Pons (tissue), 1 donor: ENCODE measurements around the gene SPATA9.
"Not testable (repeated sequence)": the region's sequence is repeated elsewhere in the genome, so short reads cannot be mapped to it uniquely, and the experiment has no call there.

Source experiments
- DNase-seq: peaks from one replicate; pipeline ENCODE4 v3.0.0-alpha.2; 2016; ENCODE audit warnings: low spot score

The SPATA9 gene

DNA sequence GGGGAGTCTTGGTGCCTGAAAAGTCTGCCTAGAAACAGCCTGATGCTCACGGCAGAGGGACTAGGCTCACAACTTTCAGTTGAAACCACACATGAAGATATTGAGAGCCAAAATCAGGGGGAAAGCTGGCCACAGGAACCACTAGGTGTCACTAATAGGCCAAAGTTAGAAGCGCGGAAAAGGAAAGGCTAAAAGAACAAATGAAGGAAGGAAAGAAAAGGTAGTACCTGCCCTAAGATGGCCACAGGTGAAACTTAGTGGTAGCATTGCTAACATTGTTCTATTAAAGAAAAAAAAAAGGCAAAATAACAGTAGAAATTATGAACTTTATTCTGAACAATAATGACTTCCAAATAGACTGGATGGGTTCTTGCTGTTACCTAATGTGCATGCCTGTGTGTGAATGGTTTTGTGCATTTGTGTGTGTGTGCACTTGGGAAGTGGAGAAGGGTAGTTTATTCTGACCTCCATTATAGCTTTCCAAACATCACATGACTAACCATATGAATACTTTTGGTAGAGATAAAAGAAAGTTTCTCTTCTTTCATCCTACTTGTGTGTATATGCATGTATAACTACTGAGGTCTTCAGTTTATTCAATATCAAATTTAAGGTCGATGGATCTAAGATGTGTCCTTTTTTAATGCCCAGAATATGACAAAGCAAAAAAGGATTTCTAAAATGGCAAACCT, 38.3 kb downstream of the SPATA9 start:
- peak; percentile 76 for DNase-seq

DNA sequence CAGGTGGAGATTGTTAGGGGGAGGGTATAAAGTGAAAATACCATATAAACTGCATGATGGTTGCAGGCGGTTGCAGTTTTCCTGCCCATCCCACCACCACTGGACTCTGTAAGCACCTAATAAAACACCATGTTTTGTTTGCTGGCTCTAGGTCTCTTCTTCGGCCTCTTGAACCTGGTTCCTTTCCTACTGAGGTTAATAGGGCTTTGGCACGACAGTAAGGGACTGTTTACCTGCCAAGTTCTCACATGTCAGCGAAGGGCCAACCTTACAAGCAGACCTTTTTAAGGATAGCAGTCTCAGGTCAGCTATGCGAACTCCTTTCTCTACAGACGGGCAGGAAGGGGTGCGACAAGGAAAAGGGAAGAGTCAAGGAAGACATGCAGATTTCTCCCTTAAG, 39.6 kb downstream of the SPATA9 start:
- no peak for DNase-seq

DNA sequence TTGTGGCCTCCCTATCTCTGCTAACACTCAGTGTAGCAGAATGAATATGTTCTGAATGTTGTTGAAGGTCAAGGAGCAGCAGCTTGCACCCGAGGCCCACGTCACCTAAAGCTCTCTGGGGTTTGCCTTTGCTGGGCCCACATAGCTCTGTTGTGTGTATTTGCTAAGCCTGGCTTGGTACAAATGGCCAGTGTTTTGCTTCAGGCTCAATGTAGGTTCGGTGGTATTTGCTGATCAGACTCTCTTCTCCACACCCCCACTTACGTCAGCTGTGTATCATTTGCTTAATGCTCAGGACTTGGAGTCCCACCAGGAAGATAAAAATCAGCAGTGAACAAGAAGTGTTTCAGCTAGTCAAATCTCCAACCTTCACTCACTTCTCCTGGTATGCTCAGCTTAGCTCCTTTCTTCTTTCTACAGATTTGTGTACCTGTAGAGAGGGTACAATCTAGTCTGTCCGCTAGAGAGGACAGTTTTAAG, 41.0 kb downstream of the SPATA9 start:
- no peak for DNase-seq

DNA sequence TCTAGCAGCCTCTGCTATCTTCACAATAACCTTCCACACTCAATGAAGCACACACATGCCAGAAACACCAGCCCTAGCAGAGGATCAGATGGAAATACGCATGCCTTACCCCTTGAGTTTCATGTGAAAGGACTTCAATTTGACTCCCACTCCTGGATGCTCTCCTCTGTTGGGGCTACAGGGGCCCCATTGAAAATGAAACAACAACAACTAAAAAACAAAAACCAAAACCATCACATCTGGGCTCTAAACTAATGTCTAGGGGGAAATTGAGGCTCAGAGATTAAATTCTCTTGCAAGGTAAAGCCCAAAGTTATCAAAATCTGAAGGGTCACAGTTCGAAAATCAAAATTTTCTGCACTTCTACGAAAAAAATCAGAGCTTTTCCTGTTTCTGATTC, 44.2 kb downstream of the SPATA9 start:
- DNase-seq: no peak

DNA sequence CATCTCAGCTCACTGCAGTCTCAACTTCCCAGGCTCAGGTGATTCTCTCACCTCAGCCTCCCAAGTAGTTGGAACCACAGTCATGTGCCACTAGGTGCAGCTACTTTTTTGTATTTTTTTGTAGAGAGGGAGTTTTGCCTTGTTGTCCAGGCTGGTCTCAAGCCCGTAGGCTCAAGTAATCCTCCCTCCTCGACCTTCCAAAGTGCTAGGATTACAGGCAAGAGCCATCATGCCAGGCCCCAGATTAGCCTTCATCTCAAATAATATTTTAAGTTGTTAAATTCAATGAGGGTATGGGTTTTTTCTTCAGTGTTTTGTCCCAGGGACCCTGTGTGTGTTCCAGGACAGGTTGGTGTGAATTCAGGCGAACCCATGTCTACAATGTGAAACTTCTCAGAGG, 48.7 kb downstream of the SPATA9 start:
- DNase-seq: no peak

DNA sequence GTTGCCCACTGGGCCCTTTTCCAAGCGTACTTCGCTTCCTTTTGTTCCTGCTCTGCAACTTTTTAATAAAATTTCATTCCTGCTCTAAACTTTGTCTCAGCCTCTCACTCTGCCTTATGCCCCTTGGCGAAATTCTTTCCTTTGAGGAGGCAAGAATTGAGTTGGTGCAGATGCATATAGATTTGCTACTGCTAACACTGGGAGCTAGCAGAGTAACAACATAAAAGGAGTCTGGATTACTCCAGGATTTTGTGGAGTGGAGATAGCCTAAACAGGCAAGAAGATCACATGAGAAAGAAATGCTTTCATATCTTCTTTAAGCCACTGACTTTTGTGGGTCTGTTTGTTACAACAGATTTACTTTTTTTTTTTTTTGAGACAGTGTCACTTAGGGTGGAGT, 49.1 kb downstream of the SPATA9 start:
- DNase-seq: no peak

DNA sequence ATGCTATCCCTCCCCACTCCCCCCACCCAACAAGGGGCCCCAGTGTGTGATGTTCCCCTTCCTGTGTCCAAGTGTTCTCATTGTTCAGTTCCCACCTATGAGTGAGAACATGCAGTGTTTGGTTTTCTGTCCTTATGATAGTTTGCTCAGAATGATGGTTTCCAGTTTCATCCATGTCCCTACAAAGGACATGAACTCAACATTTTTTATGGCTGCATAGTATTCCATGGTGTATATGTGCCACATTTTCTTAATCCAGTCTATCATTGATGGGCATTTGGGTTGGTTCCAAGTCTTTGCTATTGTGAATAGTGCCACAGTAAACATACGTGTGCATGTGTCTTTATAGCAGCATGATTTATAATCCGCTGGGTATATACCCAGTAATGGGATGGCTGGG, 49.8 kb downstream of the SPATA9 start:
- DNase-seq: not testable (repeated sequence)

DNA sequence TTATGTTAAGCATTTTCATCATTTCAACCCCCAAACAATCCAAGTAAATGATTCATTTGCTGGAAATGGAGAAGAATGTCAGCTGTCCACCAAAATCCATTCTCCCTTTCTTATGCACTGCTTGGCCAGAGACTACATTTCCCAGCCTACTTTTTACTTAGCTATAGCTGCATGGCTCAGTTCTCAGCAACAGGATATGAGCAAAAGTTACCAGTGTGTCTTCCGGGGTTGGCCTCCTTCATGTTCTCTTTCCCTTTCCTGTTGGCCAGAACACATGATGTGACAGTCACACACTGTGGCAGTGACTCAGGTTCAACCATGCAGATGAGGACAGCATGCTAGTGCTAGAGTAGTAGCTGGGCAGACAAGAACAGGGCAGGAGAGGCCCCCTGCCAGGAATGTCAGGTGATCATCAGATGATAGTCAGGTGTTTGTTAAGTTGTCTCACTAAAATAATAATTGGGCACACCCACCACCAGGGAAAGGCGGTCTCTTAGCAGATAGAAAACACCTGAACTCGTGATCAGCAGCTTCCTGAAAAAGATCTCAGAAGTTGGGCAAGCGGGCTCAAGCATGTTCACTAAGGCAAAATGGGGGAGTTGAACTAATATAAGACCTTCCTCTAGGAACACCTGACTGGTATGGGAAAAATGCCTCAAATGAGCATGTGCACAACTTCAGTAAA, 50.7 kb downstream of the SPATA9 start:
- no peak for DNase-seq

DNA sequence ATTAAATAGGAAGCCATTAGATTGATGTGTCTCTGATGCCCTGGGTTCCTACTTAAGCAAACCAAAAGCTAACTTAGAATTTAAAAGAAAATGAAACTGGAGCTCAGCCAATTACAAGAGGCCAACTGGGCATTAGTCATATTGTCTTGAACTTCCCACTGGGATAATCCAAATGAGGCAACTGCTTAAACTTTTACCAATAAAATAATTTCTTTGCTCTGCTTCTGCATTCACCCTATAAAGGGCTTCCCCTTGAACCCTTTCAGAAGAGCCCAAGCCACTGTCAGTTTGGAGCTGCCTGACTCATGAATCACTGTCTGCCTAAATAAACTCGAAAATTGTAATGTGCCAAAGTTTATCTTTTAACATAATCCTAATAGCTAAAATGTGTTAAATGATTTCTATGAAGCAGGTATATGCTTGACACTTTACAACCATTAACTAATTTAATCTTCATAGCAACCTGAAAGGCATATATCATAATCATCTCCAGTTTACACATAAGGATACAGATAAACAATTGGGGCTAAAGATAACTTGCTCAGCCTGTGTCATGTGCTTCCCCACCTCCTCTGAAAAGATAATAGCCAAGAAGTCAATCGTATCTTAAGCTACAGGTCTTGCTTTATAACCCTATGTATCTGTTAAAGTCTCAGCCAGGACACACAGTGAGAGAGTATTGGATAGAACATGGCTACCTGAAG, 51.4 kb downstream of the SPATA9 start:
- no peak for DNase-seq

DNA sequence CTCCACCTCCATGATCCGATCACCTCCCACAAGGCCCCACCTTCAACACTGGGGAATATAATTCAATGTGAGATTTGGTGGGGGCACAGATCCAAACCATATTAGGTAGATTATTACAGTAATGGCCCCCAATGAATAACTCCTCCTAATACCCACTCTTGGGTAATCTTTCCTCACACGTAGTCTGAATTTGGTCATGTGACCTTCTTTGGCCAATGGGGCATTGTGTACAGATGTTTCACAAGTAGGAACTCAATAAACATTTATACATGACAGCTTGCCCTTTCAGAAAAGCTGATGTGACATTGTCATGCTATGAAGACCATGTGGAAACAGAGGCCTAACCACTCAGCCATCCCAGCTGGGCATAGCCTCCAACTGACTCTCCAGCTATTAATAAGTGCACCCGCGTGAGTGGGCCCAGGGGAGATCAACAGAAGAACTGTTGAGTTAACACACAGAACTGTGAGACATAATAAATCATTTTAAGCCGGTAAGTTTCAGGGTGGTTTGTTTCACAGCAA, 52.3 kb downstream of the SPATA9 start:
- no peak for DNase-seq

DNA sequence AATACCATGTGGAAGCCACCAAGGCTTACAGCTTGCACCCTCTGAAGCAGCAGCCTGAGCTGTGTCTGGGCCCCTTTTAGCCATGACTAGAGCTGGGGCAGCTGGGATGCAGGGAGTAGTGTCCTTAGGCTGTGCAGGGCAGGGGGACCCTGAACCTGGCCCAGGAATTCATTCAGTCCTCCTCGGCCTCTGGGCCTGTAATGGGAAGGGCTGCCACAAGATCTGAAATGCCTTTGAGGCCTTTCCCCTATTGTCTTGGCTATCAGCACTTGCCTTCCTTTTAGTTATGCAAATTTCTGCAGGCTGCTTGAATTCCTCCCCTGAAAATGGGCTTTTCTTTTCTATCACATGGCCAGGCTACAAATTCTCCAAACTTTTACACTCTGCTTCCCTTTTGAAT, 53.9 kb downstream of the SPATA9 start:
- DNase-seq: no peak

DNA sequence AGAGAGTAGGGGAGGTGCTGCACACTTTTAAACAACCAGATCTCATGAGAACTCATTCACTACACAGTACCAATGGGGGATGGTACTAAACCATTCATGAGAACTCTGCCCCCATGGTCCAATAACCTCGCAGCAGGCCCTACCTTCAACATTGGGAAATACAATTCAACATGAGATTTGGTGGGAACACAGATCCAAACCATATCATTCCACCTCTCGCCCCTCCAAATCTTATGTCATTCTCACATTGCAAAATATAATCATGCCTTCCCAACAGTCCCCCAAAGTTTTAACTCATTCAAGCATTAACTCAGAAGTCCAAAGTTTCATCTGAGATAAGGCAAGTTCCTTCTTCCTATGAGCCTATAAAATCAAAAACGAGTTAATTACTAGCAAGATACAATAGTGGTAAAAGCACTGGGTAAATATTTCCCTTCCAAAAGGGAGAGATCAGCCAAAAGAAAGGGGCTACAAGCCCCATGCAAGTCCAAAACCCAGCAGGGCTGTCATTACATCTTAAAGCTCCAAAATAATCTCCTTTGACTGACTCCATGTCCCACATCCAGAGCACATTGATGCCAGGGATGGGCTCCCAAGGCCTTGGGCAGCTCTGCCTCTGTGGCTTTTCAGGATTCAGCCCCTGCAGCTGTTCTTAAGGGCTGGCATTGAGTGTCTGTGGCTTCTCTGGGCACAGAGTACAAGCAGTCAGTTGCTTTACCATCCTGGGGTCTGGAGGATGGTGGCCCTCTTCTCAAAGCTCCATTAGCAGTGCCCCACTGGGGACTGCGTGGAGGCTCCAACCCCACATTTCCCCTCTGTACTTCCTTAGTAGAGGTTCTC, 54.6 kb downstream of the SPATA9 start:
- no peak for DNase-seq

DNA sequence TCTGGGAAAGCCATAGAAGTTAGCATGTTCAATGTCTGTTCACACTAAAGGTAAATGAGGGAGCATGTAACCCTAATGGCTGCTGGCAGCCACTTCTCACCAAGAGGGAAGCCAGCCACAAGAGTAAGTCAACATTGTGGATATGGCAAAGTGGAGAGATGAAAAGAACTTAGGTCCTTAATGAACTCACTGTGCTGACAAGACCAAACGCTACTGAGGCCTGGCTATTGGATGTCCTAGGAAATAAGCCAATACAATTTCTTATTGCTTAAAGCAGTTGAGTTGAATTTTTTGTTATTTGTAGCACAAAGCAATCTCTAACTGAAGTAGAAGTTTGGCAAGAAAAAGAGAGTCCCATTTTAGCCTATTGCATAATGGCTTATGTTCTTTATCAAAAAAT, 56.1 kb downstream of the SPATA9 start:
- no peak for DNase-seq

DNA sequence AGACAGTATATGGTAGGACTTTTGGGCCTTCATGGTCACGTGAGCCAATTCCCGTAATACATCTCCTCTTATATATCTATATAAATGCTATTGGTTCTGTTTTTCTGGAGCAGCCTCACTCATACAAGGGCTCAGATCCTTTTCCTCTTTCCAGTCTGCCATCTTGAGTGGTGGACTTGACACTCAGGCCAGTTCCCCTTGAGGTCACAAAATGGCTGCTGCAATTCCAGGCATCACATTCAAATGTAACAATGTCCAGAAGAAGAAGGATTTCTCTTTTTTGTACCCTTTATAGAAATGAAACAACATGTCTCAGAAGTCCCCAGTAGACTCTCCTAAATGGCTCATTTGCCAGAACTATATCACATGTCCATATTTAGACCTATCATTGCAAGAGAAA, 58.4 kb downstream of the SPATA9 start:
- DNase-seq: no peak

DNA sequence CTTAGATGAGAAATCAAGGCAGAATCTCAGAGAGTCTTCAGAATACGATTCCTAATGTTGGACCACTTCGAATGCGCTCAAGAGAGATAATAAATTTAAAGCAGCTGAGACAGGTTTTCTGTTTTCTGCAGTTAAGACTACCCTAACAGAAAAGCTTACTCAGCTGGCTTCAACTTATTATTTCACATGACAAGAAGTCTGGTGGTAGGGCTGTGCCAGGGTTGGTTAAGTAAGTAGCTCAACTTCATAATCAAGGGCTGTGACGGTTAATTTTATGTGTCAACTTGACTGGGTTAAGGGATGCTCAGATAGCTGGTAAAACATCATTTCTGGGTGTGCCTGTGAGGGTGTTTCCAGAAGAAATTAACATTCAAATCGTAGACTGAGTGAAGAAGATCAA, 59.1 kb downstream of the SPATA9 start:
- DNase-seq: no peak

DNA sequence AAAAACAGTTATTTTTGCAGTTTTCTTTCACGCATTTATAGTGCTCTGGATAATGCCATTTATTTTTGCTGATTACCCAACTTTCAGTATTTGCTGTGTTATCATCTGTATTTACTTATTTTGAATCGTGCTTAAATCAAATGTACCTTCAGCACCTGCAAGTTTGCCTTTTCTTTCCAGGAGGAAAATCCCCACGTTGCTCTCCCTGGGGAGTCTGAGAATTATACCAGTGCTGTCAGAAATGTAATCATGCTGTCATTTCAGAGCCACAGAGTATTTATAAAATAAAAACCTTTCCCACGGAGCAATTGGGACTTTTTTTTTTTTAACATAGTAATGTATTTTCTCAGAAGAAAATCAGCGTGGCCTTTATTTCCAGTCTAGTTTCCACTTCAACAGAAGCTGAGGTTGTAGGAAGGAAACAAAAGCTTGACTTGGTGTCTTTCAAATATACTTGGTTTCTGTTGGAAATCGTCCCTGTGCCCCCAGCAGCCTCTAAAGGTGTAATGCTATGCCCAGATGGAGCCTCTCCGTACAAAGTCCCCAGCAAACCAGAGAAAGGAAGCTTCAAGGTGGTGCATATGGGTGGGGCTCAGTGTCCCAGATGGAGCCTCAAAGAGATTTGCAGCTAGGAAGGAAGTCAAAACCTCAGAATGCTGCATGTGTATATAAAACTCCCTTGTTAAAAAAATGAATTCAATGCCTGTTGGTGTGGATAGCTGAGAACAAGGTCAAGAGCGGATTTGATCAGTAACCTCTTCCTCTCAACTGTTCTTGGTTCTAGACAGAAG, 60.8 kb downstream of the SPATA9 start:
- DNase-seq: no peak

DNA sequence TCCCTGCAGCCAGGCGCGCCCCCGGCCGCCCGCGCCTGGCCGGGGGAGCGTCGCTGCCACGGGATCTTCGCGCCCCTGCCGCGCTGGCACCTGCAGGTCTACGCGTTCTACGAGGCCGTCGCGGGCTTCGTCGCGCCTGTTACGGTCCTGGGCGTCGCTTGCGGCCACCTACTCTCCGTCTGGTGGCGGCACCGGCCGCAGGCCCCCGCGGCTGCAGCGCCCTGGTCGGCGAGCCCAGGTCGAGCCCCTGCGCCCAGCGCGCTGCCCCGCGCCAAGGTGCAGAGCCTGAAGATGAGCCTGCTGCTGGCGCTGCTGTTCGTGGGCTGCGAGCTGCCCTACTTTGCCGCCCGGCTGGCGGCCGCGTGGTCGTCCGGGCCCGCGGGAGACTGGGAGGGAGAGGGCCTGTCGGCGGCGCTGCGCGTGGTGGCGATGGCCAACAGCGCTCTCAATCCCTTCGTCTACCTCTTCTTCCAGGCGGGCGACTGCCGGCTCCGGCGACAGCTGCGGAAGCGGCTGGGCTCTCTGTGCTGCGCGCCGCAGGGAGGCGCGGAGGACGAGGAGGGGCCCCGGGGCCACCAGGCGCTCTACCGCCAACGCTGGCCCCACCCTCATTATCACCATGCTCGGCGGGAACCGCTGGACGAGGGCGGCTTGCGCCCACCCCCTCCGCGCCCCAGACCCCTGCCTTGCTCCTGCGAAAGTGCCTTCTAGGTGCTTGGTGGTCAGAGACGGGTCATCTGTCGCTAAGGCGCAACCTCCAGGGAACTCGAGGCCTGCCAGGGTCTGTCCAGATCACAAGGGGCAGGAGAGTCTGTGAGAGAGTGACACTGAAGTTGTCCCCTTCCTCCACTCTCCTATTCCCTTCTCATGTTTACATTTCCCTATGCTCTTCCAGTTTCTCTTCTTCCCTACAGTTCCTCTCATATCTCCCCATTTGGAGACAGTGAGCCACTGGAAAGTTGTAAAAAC, 61.6 kb downstream of the SPATA9 start:
- DNase-seq: no peak

DNA sequence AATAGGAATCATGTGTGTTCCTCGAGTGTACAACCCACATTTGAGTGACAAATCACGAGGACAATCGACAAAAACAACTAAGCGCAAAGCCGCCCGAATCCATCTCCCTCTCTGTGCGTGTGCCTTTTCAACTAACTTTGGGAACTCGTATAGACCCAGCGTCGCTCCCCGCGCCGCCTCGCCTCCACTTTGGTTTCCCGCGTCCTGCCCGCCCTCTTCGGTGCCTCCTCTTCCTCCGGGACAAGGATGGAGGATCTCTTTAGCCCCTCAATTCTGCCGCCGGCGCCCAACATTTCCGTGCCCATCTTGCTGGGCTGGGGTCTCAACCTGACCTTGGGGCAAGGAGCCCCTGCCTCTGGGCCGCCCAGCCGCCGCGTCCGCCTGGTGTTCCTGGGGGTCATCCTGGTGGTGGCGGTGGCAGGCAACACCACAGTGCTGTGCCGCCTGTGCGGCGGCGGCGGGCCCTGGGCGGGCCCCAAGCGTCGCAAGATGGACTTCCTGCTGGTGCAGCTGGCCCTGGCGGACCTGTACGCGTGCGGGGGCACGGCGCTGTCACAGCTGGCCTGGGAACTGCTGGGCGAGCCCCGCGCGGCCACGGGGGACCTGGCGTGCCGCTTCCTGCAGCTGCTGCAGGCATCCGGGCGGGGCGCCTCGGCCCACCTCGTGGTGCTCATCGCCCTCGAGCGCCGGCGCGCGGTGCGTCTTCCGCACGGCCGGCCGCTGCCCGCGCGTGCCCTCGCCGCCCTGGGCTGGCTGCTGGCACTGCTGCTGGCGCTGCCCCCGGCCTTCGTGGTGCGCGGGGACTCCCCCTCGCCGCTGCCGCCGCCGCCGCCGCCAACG, 62.5 kb downstream of the SPATA9 start, which contains the start of gene GPR150:
GPR150 (plus strand) TSS at position 58 of the 840 bp plus-strand sequence; CDS start at position 247, 189 bp downstream.
- DNase-seq: no peak

DNA sequence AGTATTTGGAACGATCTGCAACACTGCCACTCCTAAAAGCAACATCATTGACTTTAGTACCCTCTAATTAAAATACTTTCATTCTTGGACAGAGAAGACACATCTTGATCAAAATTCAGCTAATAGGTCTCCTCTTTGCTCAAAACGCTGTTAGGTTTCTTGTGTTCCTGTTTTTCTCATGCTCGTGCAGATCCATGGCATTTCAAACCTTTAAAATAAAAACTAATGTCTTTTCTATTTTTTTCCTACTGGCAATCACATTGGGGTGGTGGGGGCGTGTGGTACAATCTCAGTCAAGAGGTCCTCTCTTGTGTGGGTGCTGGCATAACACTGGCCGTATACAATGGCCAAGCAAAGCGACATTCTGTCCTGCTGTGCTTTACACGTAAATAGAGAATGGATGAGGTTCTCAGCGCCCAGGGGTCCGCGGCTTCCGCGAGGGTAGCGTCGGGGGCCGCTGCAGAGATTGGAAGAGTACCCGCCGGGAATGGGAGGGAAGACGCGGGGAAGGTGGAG, 63.2 kb downstream of the SPATA9 start:
- DNase-seq: no peak
